Erythroblast (primary cell): Measurements from ENCODE around the gene CAMK2G.

Experiments
- GATA1 ChIP-seq: IDR thresholded peaks from 2 replicates; pipeline ENCODE4 v1.6.1; 2011; ENCODE audit warnings: low read depth, mild to moderate bottlenecking, control low read depth, low read length, moderate library complexity
- POLR2A ChIP-seq: IDR thresholded peaks from 2 replicates; pipeline ENCODE4 v1.6.1; 2011; ENCODE audit warnings: mild to moderate bottlenecking, low read length

GRCh38 chr10:73806176-73806950 is 68.0 kb downstream of the CAMK2G start:
- TF ChIP-seq POLR2A (no peak), GATA1 (no peak)
